HuH-7.5 (cell line): ENCODE data around the gene PPT1.
"Not testable (repeated sequence)": the region's sequence is repeated elsewhere in the genome, so short reads cannot be mapped to it uniquely, and the experiment has no call there.

Source experiments
- DNase-seq: peaks from one replicate; pipeline ENCODE4 v3.0.0; 2011; ENCODE audit warnings: low spot score

Gene PPT1

DNA sequence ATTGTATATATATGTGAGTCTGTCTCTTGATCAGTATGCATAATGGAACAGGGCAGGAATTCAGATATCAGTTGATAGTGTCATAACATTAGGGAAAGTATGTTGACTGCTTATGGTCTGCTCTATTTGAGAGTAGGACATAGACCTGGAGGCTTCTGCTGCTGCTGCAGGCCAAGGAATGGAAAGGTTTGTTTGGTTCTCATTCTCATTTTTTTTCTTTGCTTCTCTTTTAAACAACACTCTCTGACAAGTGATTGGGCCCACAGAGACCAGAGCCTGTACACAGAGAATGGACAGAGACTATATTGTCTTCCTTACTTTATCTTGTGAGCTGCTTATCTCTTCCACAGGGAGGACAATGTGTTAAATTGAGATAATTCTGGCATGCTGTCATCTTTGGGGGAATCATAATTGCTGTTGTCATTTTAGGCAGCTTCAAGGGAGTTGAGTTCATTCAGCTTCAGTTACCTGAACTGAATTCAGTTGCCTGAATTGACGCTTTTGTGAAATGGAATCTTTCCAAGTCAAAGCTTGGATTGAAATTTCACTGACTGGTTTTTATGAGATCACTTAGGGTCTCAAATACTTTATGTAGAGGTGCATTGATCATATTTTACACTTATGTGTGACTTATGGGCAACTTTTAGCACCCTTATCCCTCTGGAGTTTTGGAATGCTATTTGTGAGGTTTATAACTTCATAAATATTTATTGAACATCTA is 39.6 kb downstream of the PPT1 start:
- no peak for DNase-seq

GRCh38 chr1:40056519-40057309 is 40.3 kb downstream of the PPT1 start:
- DNase-seq: no peak

DNA sequence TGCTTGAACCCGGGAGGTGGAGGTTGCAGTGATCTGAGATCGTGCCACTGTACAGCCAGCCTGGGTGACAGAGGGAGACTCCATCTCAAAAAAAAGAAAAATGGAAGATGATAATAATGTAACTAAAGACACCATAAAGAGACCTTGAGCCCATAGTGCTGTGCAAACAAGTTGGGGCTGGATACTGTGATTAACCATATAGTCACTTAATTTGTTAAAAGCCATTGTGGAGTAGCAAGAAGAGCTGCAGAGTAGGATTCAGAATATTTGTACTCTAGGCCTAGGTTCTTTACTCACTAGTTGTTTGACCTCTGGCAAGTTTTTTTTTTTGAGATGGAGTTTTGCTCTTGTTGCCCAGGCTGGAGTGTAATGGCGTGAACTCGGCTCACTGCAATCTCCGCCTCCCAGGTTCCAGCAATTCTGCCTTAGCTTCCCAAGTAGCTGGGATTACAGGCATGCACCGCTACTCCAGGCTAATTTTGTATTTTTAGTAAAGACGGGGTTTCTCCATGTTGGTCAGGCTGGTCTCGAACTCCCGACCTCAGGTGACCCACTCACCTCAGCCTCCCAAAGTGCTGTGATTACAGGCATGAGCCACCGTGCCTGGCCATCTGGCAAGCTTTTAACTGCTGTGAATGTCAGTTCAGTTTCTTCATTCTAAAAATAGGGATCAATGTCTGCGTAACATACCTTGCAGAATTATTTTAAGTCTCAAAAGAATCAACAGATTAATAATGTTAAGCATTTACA is 43.7 kb downstream of the PPT1 start:
- DNase-seq: no peak

GRCh38 chr1:40050863-40051262 is 46.2 kb downstream of the PPT1 start:
- no peak for DNase-seq

- no peak for DNase-seq
Observed at GRCh38 chr1:40049725-40050124, 47.3 kb downstream of the PPT1 start.

DNA sequence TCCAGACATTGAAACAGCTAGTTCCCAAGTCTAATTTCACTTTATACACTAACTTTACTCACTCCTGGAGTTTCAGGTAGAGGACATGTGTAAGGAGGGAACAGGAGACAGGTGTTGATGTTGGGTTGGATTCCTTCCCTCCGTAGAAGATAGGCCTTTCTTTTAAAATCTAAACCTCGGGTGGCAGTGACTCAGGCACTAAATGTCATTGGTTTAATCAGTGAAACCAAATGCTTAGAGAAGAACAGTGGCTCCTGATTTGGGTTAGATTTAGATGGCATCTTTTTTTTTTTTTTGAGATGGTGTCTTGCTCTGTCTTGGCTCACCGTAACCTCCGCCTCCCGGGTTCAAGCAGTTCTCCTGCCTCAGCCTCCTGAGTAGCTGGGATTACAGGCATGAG is 49.3 kb downstream of the PPT1 start:
- no peak for DNase-seq

DNA sequence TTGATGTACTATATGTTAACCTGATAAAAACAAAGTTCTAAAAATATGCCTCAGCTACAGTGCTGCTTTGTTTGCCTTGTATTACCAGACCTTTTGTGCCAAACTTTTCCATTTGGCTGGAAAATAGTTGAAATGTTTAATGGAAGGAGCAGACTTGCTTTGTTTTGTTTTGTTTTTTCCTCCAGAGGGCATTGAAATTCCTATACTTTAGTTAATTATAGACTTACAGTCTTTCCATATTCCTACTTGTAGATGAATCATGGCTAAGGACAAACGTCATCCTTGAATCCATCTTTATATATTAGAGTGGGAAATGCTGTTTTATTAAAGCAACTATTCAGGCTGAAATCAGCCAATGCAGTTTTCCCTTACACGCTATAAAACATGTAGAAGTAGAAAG is 49.8 kb downstream of the PPT1 start:
- DNase-seq: no peak

DNA sequence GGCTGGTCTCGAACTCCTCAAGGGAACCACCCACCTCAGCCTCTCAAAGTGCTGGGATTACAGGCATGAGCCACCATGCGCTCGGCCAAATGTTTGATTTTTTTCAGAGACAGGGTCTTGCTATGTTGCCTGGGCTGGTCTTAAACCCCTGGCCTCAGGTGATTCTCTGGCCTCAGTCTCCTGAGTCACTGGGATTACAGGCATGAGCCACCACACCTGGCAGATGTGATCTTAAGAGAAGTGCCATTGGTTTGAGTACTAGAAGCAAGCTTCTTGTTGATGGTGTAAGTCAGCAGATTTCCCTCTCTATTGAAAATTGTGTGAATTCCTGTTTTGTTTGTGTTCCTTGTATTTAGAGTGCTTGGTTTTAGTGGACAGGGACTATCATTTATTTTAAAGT is 51.3 kb downstream of the PPT1 start:
- no peak for DNase-seq

GRCh38 chr1:40045182-40045581 is 51.9 kb downstream of the PPT1 start:
- no peak for DNase-seq

DNA sequence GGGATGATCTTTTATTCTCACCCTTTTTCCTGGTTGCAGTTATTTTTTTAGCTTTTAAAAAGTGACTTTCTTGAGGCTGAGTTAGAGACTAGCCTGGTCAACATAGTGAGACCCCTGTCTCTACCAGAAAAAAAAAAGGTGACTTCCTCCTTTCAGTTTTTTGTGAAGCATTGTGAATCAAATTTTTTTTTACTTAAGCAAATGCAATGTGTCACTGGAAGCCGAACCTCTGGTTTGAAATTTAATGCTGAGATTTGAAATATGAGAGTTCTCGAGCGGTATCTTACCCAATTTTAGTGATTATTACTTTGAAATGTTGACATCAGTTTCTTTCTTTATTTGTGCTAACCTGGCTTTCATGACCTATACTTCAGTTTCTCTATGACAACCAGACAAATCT is 52.9 kb downstream of the PPT1 start:
- DNase-seq: no peak

DNA sequence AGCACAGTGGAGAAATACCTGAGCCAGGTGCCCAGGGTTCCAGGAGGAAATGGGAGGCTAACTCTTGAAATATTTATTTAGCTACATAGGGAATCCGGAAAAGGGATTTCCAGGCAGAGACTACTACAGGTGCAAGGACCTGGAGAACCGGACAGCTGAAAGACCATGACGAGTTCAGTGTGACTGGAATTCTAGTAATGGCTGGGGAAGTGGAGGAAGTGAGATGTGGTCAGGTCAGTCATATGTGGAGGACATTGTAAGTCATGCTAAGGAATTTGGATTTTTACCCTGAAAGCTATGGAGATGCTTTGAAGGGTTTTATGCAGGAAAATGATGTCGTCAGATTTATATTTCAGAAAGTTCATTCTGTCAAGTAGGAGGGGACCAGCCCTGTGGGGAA is 54.7 kb downstream of the PPT1 start:
- DNase-seq: no peak

DNA sequence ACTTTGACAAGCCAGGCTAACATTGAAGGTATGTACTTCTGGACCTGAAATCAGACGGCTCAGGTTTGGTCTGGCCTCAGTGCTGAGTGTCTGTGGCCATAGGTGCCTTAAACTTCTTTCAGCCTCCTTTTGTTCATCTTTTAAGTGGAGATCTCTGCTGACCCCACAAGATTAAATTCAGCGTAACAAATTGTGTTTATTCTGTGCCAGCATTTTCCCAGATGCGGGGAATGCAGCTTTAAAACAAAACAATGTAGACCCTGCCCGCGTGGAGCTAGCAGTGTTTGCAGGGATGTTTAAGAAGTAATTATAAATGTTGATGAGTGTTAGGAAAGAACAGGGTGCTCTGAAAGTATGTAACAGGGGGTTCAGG is 55.6 kb downstream of the PPT1 start:
- DNase-seq: no peak

GRCh38 chr1:40040511-40041465 is 56.3 kb downstream of the PPT1 start, which contains the start of gene CAP1:
TSS of gene CAP1 (plus strand) at chr1:40040729. CDS start at chr1:40059347, 18,618 bp downstream.
- DNase-seq: peak; percentile 76

- peak; percentile 59 for DNase-seq
Observed at GRCh38 chr1:40039757-40040510, 57.1 kb downstream of the PPT1 start.

DNA sequence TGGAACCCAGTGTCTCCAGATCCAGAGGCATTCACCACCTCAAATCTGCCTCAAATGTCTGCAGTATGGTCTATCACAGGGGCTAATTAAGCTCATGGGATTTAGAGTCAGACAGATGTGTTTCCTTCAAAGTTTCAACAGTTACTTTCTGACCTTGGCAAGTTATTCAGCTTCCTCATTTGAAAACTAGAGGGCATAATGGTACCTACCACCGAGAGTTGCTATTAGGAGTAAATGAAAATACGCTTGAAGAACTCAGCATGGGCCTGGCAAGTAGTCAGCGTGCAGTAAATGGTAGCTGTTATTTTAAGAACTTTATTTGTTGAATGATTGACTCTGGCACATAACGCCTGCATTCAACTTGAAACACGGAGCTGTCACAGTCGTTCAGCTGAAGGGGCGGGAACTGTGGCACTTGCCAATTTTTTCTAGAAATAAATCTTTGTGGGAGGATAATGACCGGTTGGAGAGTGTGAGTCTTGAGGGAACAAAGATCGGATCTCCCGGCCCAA is 57.8 kb downstream of the PPT1 start:
- DNase-seq: no peak

GRCh38 chr1:40038697-40039096 is 58.4 kb downstream of the PPT1 start:
- no peak for DNase-seq

- DNase-seq: not testable (repeated sequence)
Observed at GRCh38 chr1:40037254-40037653, 59.8 kb downstream of the PPT1 start.

GRCh38 chr1:40036574-40036973 is 60.5 kb downstream of the PPT1 start:
- DNase-seq: no peak

DNA sequence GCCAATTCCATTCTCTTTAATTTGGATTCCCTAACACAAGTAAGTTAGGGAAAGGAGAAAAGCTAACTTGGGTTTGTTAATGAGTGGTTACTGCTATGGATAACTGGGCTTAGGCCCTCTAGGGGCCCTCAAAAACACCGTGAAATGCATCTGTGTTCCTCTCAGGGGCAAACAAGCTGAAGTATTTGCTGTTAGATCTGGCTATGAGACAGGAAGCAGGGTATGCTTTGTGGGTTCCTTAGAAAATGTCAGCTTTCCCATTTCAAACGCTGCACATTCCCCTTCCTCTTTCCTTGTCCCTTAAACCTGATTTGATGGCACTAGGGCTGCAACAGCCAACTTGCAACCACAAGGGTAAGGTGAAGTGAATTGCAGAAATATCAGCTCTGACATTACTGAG is 62.2 kb downstream of the PPT1 start:
- DNase-seq: no peak

- DNase-seq: no peak
Observed at GRCh38 chr1:40032240-40032891, 64.7 kb downstream of the PPT1 start.
